ENCODE results near the gene AIMP1.
A peak's percentile ranks its signal among the peaks of the same experiment; 100 is the strongest.
"Not testable (repeated sequence)": the region's sequence is repeated elsewhere in the genome, so short reads cannot be mapped to it uniquely, and the experiment has no call there.

The AIMP1 gene

GRCh38 chr4:106312997-106313522 lies 3.3 kb upstream of the AIMP1 start:
- DNase-seq, result no peak

- DNase-seq, result no peak
Observed at GRCh38 chr4:106314960-106315359, 1.4 kb upstream of the AIMP1 start.

DNA sequence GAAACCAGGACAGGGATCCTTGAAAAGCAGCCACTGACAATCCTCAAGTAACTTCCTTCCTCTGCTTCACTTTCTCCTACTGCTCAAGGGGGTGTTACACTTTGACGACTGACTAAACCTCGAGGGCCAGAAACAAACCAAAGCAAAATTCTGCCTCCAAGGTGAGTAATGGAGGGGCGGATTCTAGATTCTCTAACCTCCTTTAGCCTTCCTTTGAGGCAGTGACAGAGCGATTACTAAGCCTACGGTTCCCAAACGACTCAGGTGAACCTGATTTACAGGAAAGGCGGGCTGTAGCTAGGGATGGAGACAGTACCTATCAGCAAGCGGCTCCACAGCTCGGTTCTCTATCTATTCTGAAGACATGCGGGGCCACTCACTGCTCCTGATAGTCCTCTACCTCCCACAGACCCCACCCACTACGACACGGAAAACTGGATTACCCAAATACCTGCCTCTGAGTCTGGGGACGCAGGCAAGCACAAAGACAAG lies 828 bp upstream of the AIMP1 start:
- peak; percentile 59 for DNase-seq

GRCh38 chr4:106316773-106317409 lies 541 bp downstream of the AIMP1 start:
- DNase-seq, result no peak

GRCh38 chr4:106317815-106318214 lies 1.5 kb downstream of the AIMP1 start:
- no peak for DNase-seq

DNA sequence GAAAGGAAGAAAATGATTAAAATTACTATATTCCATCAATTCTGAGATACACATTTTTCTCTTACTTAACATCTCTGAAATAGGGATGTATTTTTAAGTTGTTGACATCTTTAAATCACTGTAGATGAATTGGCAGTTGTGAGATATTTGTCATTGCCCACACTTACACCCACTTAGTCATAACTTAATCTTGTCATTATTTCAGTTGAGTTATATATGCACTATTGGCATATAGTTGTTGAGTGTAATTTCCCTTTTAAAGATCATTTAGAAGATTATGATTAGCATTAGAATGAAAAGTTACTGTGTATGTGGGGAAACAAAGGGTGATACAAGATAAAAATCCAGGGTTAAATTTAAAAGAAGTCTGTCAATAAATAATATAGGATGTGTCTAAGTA lies 2.2 kb downstream of the AIMP1 start:
- DNase-seq, result no peak

GRCh38 chr4:106320235-106320634 lies 3.9 kb downstream of the AIMP1 start:
- DNase-seq, result no peak

DNA sequence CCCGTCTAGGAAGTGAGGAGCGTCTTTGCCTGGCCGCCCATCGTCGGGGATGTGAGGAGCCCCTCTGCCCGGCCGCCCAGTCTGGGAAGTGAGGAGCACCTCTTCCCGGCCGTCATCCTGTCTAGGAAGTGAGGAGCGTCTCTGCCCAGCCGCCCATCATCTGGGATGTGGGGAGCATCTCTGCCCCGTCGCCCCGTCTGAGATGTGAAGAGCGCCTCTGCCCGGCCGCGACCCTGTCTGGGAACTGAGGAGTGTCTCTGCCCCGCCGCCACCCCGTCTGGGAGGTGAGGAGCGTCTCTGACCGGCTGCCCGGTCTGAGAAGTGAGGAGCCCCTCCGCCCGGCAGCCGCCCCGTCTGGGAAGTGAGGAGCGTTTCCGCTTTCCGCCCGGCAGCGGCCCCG lies 4.8 kb downstream of the AIMP1 start:
- not testable (repeated sequence) for DNase-seq

GRCh38 chr4:106321814-106322213 lies 5.5 kb downstream of the AIMP1 start:
- DNase-seq, result not testable (repeated sequence)

GRCh38 chr4:106323119-106323518 lies 6.8 kb downstream of the AIMP1 start:
- DNase-seq, result no peak

DNA sequence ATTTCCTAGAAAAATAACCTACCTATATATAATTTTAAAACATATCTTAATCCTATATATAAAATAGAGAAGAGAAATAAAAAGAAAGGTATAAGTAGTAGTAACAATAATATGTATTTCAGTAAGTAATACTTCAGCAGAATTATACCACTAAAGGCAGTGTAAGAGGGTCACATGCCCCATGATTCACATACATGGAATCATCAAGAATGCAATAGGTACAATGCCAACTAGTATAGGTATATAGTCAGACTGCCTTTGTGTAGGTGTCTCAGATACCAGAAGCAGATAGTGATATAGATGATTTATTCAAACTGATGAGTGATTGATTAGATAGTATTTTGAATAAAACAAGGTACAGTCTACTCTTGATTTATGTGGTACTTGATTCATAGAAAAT lies 9.4 kb downstream of the AIMP1 start:
- no peak for DNase-seq

DNA sequence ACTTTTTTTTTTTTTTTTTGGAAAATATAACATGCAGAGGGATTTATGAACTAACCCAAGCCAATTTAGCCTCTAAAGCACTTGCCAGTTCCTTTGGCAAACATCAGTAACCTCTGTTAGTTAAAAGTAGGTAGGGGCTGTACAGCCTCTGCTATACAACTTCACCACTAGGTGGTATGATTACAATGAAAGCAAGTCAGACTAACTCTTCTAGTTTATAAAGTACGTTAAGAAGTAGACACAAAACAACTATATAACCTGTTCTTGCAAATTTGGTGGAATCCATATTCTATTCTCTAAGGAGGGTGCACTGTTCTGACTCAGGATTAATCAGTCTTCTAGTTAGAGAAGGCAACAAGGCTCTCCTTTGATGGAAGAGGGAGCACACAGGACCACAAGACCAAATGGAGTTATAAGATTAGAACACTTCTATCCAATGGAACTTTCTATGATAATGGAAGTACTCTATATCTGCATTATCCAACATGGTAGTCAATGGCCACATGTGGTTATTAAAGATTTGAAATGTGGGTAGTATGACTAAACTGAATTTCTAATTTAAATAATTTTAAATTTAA lies 12.8 kb downstream of the AIMP1 start:
- DNase-seq, result no peak

- no peak for DNase-seq
Observed at GRCh38 chr4:106333186-106333585, 16.8 kb downstream of the AIMP1 start.

DNA sequence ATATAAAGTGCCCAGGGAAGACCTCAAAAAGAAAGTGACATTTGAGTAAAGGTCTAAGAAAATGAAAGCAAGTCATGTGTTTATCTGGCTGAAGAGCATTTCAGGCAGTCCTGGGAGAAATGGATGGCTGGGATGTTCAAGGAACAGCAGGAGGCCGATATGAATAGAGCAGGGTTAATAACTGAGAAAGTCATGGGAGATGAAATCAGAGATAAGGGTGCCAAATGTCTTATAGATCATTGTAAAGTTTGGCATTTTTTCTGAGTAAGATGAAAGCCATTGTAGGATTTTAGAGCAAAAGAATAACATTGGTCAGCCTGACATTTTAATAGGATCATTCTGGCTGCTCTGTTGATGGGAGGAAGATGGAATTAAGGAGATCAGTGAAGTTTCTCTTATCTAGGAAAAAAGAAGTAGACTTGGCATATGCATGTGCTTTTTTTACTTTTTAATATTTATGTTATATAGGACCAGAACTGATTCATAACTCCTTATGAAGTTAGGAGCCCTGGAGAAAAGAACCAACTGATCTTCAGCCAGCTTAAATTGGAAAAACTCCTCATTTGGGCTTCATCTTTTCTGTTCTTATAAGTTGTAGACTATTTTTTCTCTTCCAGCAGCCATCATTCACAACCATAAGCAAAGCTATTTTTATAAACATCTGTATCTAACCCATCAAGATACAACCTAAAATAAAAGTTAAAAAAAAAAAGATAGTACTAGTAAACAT lies 18.6 kb downstream of the AIMP1 start:
- no peak for DNase-seq

GRCh38 chr4:106336618-106337017 lies 20.3 kb downstream of the AIMP1 start:
- DNase-seq, result no peak

DNA sequence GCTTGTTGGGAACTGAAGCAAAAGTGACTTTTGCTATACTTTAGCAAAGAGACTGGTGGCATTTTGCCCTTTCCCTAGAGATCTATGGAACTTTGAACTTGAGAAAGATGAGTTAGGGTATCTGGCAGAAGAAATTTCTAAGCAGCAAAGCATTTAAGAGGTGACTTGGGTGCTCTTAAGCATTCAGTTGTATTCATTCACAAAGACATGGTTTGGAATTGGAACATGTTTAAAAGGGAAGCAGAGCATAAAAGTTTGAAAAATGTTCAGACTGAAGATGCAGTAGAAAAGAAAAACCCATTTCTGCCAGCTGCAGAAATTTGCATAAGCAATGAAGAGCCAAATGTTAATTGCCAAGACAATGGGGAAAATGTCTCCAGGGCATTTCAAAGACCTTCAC lies 21.6 kb downstream of the AIMP1 start:
- no peak for DNase-seq

DNA sequence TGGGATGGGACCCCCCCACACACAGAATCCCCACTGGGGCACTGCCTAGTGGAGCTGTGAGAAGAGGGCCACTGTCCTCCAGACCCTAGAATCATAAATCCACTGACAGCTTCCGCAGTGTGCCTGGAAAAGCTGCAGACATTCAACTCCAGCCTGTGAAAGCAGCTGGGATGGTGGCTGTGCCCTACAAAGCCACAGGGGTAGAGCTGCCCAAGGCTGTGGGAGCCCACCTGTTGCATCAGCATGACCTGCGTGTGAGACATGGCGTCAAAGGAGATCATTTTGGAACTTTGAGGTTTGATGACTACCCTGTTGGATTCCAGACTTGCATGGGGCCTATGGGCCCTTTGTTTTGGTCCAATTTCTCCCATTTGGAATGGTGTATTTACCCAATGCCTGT lies 22.3 kb downstream of the AIMP1 start:
- no peak for DNase-seq

DNA sequence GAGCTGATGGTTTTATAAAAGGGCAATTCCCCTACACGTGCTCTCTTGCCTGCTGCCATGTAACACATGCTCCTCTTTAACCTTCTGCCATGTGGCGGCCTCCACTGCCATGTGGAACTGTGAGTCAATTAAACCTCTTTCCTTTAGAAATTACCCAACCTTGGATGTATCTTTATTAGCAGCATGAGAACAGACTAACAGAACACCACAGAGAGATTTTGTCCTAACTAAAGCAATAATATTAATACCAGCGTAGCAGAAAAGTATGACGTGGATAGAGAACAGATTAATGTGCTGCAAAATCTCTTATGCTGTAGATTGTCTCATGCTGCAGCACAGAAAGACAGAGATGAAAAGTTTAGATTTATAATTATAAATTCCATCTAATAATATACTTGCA lies 23.1 kb downstream of the AIMP1 start:
- DNase-seq, result no peak

DNA sequence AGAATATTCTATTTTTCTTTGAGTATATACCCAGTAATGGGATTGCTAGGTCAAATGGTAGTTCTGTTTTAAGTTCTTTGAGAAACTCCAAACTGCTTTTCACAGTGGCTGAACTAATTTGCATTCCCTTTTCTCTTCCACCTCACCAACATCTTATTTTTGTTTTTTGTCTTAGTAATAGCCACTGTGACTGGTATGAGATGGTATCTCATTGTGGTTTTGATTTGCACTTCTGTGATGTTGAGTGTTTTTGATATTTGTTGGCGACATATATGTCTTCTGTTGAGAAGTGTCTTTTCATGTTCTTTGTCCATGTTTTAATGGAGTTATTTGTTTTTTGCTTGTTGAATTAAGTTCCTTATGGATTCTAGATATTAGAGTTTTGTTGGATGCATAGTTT lies 24.4 kb downstream of the AIMP1 start:
- no peak for DNase-seq

GRCh38 chr4:106343865-106344646 lies 27.7 kb downstream of the AIMP1 start:
- no peak for DNase-seq

DNA sequence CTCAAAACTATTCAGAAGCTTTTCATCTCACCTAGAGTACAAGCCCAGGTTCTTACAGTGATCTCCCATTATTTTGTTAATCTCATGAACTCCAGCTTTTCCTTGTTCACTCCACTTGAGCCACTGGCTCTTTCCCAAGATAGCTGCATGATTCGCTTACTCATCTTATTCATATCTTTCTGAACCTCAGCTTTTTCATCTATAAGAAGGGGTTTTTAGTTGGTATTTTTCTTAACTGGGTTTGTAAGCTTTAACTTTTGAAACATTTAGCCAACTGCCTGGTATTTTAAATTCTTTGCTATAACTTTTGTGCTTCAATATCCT lies 28.3 kb downstream of the AIMP1 start:
- DNase-seq, result no peak

DNA sequence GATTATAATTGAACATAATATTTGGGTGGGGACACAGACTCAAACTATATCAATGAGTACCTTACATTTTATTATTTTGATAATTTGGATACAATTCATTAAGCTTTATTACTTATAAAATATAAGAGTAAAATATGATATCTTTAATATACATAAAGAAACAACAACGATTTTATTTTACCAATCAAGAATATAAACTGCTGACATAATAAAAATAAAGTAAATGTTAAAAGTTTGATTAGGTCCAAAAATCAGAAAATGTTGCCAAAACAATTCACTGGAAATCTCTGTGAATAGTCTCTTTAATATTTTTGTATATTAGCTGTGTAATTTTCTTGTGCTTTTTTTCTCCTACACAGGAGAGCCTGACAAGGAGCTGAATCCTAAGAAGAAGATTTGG lies 30.8 kb downstream of the AIMP1 start:
- no peak for DNase-seq

DNA sequence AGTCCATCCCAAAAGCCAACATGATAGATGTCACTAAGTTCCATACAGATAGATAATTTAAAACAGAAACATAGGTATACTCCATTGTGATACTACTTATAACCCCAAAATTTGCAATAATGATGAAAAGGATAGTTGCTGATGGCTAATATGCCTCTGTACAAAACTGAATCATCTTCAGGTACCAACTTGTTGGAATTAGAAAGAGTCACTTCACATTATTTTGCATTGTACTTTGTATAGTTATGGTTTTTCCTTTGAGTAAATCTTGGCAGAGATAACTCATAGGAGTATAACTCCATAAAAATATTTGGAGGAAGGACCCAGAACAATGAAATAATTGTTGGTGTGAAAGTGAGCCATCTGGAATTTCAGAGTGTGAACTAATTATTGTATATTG lies 34.7 kb downstream of the AIMP1 start:
- DNase-seq, result no peak

Measured in NCI-H1436 (cell line).